H9 (cell line): Measurements from ENCODE around the gene MYBPC2. TPM values are rescaled to one million over a fixed set of nuclear protein-coding genes. Genes with fewer than 3 reads are reported as not detected.

Experiments
- DNase-seq: peaks from one replicate; pipeline ENCODE4 v3.0.0-alpha.2; 2017
- H2AFZ ChIP-seq: one replicate; pipeline ENCODE4 v1.6.1; 2013; ENCODE audit warnings: mild to moderate bottlenecking, low read length, control low read depth, moderate library complexity
- H2AK5ac ChIP-seq: 2 replicates; pipeline ENCODE4 v1.6.1; 2013; ENCODE audit warnings: low read length, control low read depth, mixed read lengths; ENCODE audit not compliant: insufficient read length
- H2BK120ac ChIP-seq: one replicate; pipeline ENCODE4 v1.6.1; 2013; ENCODE audit warnings: low read depth, mild to moderate bottlenecking, low read length, control low read depth, inconsistent platforms; ENCODE audit not compliant: poor library complexity, severe bottlenecking
- H2BK12ac ChIP-seq: 2 replicates; pipeline ENCODE4 v1.6.1; 2013; ENCODE audit warnings: low read length, control low read depth, mixed read lengths, low read depth; ENCODE audit not compliant: insufficient read length
- H2BK15ac ChIP-seq: 2 replicates; pipeline ENCODE4 v1.6.1; 2013; ENCODE audit warnings: low read depth, low read length, control low read depth
- H2BK20ac ChIP-seq: one replicate; pipeline ENCODE4 v1.6.1; 2013; ENCODE audit warnings: low read depth, mild to moderate bottlenecking, low read length, control low read depth, inconsistent platforms; ENCODE audit not compliant: poor library complexity, severe bottlenecking
- H2BK5ac ChIP-seq: 2 replicates; pipeline ENCODE4 v1.6.1; 2013; ENCODE audit warnings: low read length, control low read depth, mixed read lengths; ENCODE audit not compliant: insufficient read length
- H3K14ac ChIP-seq: 2 replicates; pipeline ENCODE4 v1.6.1; 2013; ENCODE audit warnings: low read length, control low read depth; ENCODE audit not compliant: insufficient read depth
- H3K18ac ChIP-seq: 2 replicates; pipeline ENCODE4 v1.6.1; 2013; ENCODE audit warnings: low read depth, mild to moderate bottlenecking, mixed read lengths, low read length, control low read depth; ENCODE audit not compliant: insufficient read length
- H3K23ac ChIP-seq: 2 replicates; pipeline ENCODE4 v1.6.1; 2013; ENCODE audit warnings: low read length, control low read depth, mixed read lengths, low read depth; ENCODE audit not compliant: insufficient read length
- H3K23me2 ChIP-seq: 2 replicates; pipeline ENCODE4 v1.6.1; 2013; ENCODE audit warnings: low read depth, mild to moderate bottlenecking, mixed read lengths, low read length, control low read depth; ENCODE audit not compliant: insufficient read length, poor library complexity, severe bottlenecking
- H3K27ac ChIP-seq: 2 replicates; pipeline ENCODE4 v1.5.1; 2013; ENCODE audit warnings: low read length, control low read depth, mixed read lengths, low read depth; ENCODE audit not compliant: insufficient read length
- H3K27me3 ChIP-seq: 2 replicates; pipeline ENCODE4 v1.6.1; 2013; ENCODE audit warnings: low read length, control low read depth, inconsistent platforms; ENCODE audit not compliant: insufficient read depth
- H3K4ac ChIP-seq: 2 replicates; pipeline ENCODE4 v1.6.1; 2013; ENCODE audit warnings: low read depth, mild to moderate bottlenecking, control low read depth, inconsistent platforms, low read length, moderate library complexity
- H3K4me1 ChIP-seq: 2 replicates; pipeline ENCODE4 v1.6.1; 2013; ENCODE audit warnings: low read length, control low read depth, inconsistent platforms; ENCODE audit not compliant: insufficient read depth
- H3K4me2 ChIP-seq: 2 replicates; pipeline ENCODE4 v1.6.1; 2013; ENCODE audit warnings: low read length, control low read depth, mixed read lengths; ENCODE audit not compliant: insufficient read length, insufficient read depth
- H3K56ac ChIP-seq: 2 replicates; pipeline ENCODE4 v1.6.1; 2013; ENCODE audit warnings: low read depth, mild to moderate bottlenecking, mixed read lengths, low read length, control low read depth; ENCODE audit not compliant: insufficient read length
- H3K79me1 ChIP-seq: 2 replicates; pipeline ENCODE4 v1.6.1; 2013; ENCODE audit warnings: low read depth, mild to moderate bottlenecking, moderate library complexity, low read length, control low read depth, inconsistent platforms; ENCODE audit not compliant: insufficient read depth, poor library complexity, severe bottlenecking
- H3K79me2 ChIP-seq: 2 replicates; pipeline ENCODE4 v1.6.1; 2013; ENCODE audit warnings: low read length, control low read depth, inconsistent platforms; ENCODE audit not compliant: insufficient read depth
- H3K9ac ChIP-seq: 2 replicates; pipeline ENCODE4 v1.6.1; 2013; ENCODE audit warnings: low read length, control low read depth, mixed read lengths; ENCODE audit not compliant: insufficient read length; ENCODE audit errors: extremely low read depth
- H3K9me3 ChIP-seq: one replicate; pipeline ENCODE4 v1.6.1; 2013; ENCODE audit warnings: low read depth, low read length, inconsistent platforms; ENCODE audit not compliant: control insufficient read depth
- H3T11ph ChIP-seq: one replicate; pipeline ENCODE4 v1.6.1; 2013; ENCODE audit warnings: mild to moderate bottlenecking, low read length, control low read depth, inconsistent platforms
- H4K20me1 ChIP-seq: one replicate; pipeline ENCODE4 v1.6.1; 2013; ENCODE audit not compliant: control insufficient read depth, insufficient read length, insufficient read depth
- H4K5ac ChIP-seq: 2 replicates; pipeline ENCODE4 v1.6.1; 2013; ENCODE audit warnings: low read depth, mild to moderate bottlenecking, mixed read lengths, low read length, control low read depth; ENCODE audit not compliant: insufficient read length
- H4K8ac ChIP-seq: replicated peaks from 2 replicates; pipeline ENCODE4 v1.6.1; 2013; ENCODE audit warnings: low read length, control low read depth, mixed read lengths, low read depth; ENCODE audit not compliant: insufficient read length
- H4K91ac ChIP-seq: 2 replicates; pipeline ENCODE4 v1.6.1; 2013; ENCODE audit warnings: low read depth, mild to moderate bottlenecking, moderate library complexity, mixed read lengths, low read length, control low read depth; ENCODE audit not compliant: insufficient read length
- H3K27ac Mint-ChIP-seq, 3 experiments: 2 replicates in 2 of 3; 3 replicates in 1 of 3; pipeline ENCODE4 v1.8.0; 2020 to 2021; ENCODE audit warnings: mixed read lengths in 3 of 3, mild to moderate bottlenecking in 1 of 3, moderate library complexity in 1 of 3
- H3K27me3 Mint-ChIP-seq: 2 replicates; pipeline ENCODE4 v1.8.0; 2021; ENCODE audit warnings: low read depth, mild to moderate bottlenecking, moderate library complexity, mixed read lengths
- H3K36me3 Mint-ChIP-seq, 3 experiments: 2 replicates in 2 of 3; 3 replicates in 1 of 3; pipeline ENCODE4 v1.8.0; 2020 to 2021; ENCODE audit warnings: low read depth in 3 of 3, mixed read lengths in 3 of 3; ENCODE audit not compliant: insufficient read depth in 1 of 3
- H3K4me1 Mint-ChIP-seq, 2 experiments: 2 replicates each; pipeline ENCODE4 v1.8.0; 2020; ENCODE audit warnings: mixed read lengths in 2 of 2
- H3K4me3 Mint-ChIP-seq, 2 experiments: 2 replicates in 1 of 2; 3 replicates in 1 of 2; pipeline ENCODE4 v1.8.0; 2020 to 2021; ENCODE audit warnings: mild to moderate bottlenecking in 2 of 2, mixed read lengths in 2 of 2, moderate library complexity in 1 of 2
- H3K9me3 Mint-ChIP-seq, 2 experiments: 2 replicates in 1 of 2; 3 replicates in 1 of 2; pipeline ENCODE4 v1.8.0; 2020; ENCODE audit warnings: mild to moderate bottlenecking in 2 of 2, mixed read lengths in 2 of 2, moderate library complexity in 1 of 2
- CTCF ChIP-seq: fragments of 200-600 bp; sonication (generic); conservative IDR thresholded peaks from 3 replicates; pipeline ENCODE4 v1.8.0; 2021; ENCODE audit warnings: antibody characterized with exemption, mild to moderate bottlenecking
- WGBS: extraction: QIAGEN DNeasy Blood & Tissue Kit; methylation state at CpG from one replicate; pipeline ENCODE4 v1.1.7; 2013; ENCODE audit warnings: missing lambda C conversion rate, low lambda C conversion rate, mixed read lengths; ENCODE audit not compliant: insufficient read length; ENCODE audit errors: extremely low coverage; 5-methylcytosine and 5-hydroxymethylcytosine counted together
- total RNA-seq: library from RNA; stranded (reverse); gene quantifications from 2 replicates; pipeline ENCODE4 v1.2.1, GENCODE V29; 2021

Gene MYBPC2
- total RNA-seq, 1 experiment from 2014 or later = 4.9 TPM

GRCh38 chr19:50417111-50418081 is 15.3 kb upstream of the MYBPC2 start:
- Histone ChIP-seq H2BK15ac (no peak overlapping the region), H3K79me2 (peaks cover 3% of the 10 kb centered on the region; the same call in 1 of the 2 replicates), H3K4me2 (no peak overlapping the region), H3K23me2 (peaks cover 15% of the 10 kb centered on the region), H3K4me1 (no peaks in the 10 kb centered on the region), H2BK120ac (no peak overlapping the region), H3K4ac (no peak overlapping the region), H3K27me3 (no peaks in the 10 kb centered on the region), H3T11ph (no peak overlapping the region), H3K27ac (no peak overlapping the region), H4K91ac (no peak overlapping the region), H3K9me3 (no peaks in the 10 kb centered on the region), H3K18ac (no peak overlapping the region), H3K14ac (no peak overlapping the region), H2AK5ac (no peak overlapping the region), H4K20me1 (no peaks in the 10 kb centered on the region), H4K8ac (no peak overlapping the region), H3K23ac (no peak overlapping the region), H3K56ac (no peak overlapping the region), H2BK5ac (no peak overlapping the region), H3K9ac (no peak overlapping the region), H2BK20ac (no peak overlapping the region), H3K79me1 (no peaks in the 10 kb centered on the region), H4K5ac (no peak overlapping the region), H2BK12ac (no peak overlapping the region), H2AFZ (no peak overlapping the region)
- peaks cover 12 to 36% (median 17%) of the 10 kb centered on the region in 3 experiments for H3K36me3 Mint-ChIP-seq
- WGBS = no CpG with 5 or more reads among the region's 42 CpGs
- peaks cover 0 to 3% of the 10 kb centered on the region in 2 experiments; a peak in 2 of 5 replicates for H3K9me3 Mint-ChIP-seq
- peaks cover 24 to 29% of the 10 kb centered on the region in 2 experiments for H3K4me1 Mint-ChIP-seq
- peak; percentile 40 for DNase-seq
- no peak overlapping the region for H3K27ac Mint-ChIP-seq
- TF ChIP-seq CTCF = no peak
- peaks cover 9% of the 10 kb centered on the region for H3K27me3 Mint-ChIP-seq
- no peak overlapping the region for H3K4me3 Mint-ChIP-seq
